ENCODE measurements around the gene MCC.

Gene MCC

GRCh38 chr5:112976432-112977309, 511.6 kb downstream of the MCC start, which contains the start of gene DCP2:
DCP2 (plus strand) TSS chr5:112976798; CDS start chr5:112976934, 136 bp downstream.
- DNase-seq (ENCODE audit: low spot score), result peak; percentile 98

GRCh38 chr5:112975721-112976431, 512.4 kb downstream of the MCC start:
- DNase-seq (ENCODE audit: low spot score), result no peak

- DNase-seq (ENCODE audit: low spot score), result no peak
Measured at GRCh38 chr5:112974901-112975300, 513.4 kb downstream of the MCC start.

- DNase-seq (ENCODE audit: low spot score), result no peak
Measured at GRCh38 chr5:112973904-112974303, 514.3 kb downstream of the MCC start.

GRCh38 chr5:112973036-112973435, 515.2 kb downstream of the MCC start:
- DNase-seq (ENCODE audit: low spot score), result no peak

Measured in iPS-NIHi11 (cell line).